Osteocyte (in vitro differentiated cells): ENCODE data around the gene HOXD11. TPM values are rescaled to one million over a fixed set of nuclear protein-coding genes. Genes with fewer than 3 reads are reported as not detected.

Experiments
- DNase-seq: peaks from one replicate; pipeline ENCODE4 v3.0.0; 2021; ENCODE audit warnings: mixed read lengths; ENCODE audit not compliant: unreplicated experiment; ENCODE audit errors: extremely low spot score
- H3K27ac Mint-ChIP-seq: one replicate; pipeline ENCODE4 v1.8.0; 2021; ENCODE audit warnings: mild to moderate bottlenecking, mixed read lengths; ENCODE audit not compliant: unreplicated experiment
- H3K27me3 Mint-ChIP-seq: one replicate; pipeline ENCODE4 v1.8.0; 2021; ENCODE audit warnings: mixed read lengths; ENCODE audit not compliant: unreplicated experiment
- H3K36me3 Mint-ChIP-seq: one replicate; pipeline ENCODE4 v1.8.0; 2021; ENCODE audit warnings: mixed read lengths; ENCODE audit not compliant: unreplicated experiment
- H3K4me1 Mint-ChIP-seq: one replicate; pipeline ENCODE4 v1.8.0; 2021; ENCODE audit warnings: mixed read lengths; ENCODE audit not compliant: unreplicated experiment
- H3K4me3 Mint-ChIP-seq: one replicate; pipeline ENCODE4 v1.8.0; 2021; ENCODE audit warnings: mild to moderate bottlenecking, moderate library complexity, mixed read lengths; ENCODE audit not compliant: unreplicated experiment
- H3K9me3 Mint-ChIP-seq: one replicate; pipeline ENCODE4 v1.8.0; 2021; ENCODE audit warnings: mixed read lengths; ENCODE audit not compliant: unreplicated experiment
- total RNA-seq: library from RNA; stranded (reverse); gene quantifications from 2 replicates; pipeline ENCODE4 v1.2.1, GENCODE V29; 2021
- TF ChIP-seq, protein P1 (sequence below): fragments of 200-600 bp; sonication (generic); IDR thresholded peaks from 2 replicates; pipeline ENCODE4 v1.5.0; 2021; ENCODE audit warnings: antibody characterized with exemption, mild to moderate bottlenecking, moderate library complexity

HOXD11 gene
- total RNA-seq, 1 donor from 2014 or later = not detected

DNA sequence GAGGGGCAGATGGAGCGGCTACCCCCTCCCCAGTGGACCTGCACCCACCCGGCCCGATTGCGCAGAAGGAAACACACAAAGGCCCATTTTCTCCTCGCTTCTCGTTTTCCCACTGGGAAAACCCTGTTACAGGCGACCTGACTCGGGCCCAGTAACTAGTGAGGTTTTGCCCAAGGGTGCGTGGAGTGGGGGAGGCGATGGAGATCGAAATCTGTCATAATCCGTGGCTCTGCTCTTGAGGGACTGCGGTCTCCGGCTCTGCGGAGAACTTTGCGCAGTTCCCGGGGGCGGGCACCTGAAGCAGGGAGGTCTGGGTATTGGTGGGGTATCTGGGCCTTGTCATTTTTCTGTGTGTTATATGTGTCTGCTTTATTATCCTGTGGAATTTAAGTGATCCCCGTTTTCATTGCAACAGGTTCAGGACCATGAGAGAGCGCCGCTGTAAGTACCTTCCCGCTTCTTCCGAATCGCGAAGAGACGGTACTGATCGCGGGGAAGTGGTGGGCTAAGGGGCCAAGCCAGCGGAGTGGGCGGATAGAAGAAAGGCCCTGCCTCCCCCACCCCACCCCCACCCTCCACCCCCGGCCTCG, 40.2 kb downstream of the HOXD11 start:
- H3K27me3 Mint-ChIP-seq = peaks cover 85% of the 10 kb centered on the region
- DNase-seq = no peak
- H3K36me3 Mint-ChIP-seq = no peaks in the 10 kb centered on the region
- H3K9me3 Mint-ChIP-seq = no peaks in the 10 kb centered on the region
- no peak overlapping the region for H3K4me3 Mint-ChIP-seq
- no peaks in the 10 kb centered on the region for H3K4me1 Mint-ChIP-seq
- no peak overlapping the region for H3K27ac Mint-ChIP-seq
- TF ChIP-seq, protein P1, sequence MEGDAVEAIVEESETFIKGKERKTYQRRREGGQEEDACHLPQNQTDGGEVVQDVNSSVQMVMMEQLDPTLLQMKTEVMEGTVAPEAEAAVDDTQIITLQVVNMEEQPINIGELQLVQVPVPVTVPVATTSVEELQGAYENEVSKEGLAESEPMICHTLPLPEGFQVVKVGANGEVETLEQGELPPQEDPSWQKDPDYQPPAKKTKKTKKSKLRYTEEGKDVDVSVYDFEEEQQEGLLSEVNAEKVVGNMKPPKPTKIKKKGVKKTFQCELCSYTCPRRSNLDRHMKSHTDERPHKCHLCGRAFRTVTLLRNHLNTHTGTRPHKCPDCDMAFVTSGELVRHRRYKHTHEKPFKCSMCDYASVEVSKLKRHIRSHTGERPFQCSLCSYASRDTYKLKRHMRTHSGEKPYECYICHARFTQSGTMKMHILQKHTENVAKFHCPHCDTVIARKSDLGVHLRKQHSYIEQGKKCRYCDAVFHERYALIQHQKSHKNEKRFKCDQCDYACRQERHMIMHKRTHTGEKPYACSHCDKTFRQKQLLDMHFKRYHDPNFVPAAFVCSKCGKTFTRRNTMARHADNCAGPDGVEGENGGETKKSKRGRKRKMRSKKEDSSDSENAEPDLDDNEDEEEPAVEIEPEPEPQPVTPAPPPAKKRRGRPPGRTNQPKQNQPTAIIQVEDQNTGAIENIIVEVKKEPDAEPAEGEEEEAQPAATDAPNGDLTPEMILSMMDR = no peak

DNA sequence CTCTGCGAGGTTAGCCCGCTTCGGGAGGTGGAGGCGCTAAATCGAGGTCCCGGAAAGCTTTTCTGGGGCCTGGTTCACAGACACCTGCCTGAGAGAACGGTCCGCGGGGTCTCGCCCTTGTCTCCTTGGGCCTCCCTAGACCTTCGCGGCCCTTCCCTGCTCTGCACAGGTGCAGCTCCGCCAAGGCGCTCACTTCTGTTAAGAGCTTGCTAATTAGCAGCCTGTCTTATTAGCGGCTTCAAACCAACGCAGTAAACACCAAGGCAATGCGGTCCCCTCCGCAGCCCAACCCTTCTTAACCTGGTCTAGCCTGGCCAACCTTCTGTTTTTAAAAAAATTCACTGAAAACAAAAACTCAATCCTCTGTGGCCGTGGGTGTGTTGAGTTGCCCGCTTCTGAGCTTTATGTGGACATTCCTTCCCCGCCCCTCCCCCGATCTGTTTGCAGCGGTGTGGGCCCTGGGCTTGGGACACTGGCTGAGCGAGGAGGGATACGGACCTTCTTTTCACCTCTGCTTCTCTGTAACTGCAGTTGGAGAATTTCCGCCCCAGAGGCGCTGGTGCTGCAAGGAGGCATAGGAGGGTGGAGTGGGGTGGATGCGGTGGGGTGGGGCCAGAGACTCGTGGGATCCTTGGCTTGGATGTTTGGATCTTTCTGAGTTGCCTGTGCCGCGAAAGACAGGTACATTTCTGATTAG, 40.9 kb downstream of the HOXD11 start:
- H3K4me3 Mint-ChIP-seq = no peak overlapping the region
- H3K36me3 Mint-ChIP-seq = no peaks in the 10 kb centered on the region
- TF ChIP-seq, protein P1 = no peak
- DNase-seq = no peak
- H3K27me3 Mint-ChIP-seq = peaks cover 87% of the 10 kb centered on the region
- no peaks in the 10 kb centered on the region for H3K4me1 Mint-ChIP-seq
- no peaks in the 10 kb centered on the region for H3K9me3 Mint-ChIP-seq
- H3K27ac Mint-ChIP-seq = no peak overlapping the region

DNA sequence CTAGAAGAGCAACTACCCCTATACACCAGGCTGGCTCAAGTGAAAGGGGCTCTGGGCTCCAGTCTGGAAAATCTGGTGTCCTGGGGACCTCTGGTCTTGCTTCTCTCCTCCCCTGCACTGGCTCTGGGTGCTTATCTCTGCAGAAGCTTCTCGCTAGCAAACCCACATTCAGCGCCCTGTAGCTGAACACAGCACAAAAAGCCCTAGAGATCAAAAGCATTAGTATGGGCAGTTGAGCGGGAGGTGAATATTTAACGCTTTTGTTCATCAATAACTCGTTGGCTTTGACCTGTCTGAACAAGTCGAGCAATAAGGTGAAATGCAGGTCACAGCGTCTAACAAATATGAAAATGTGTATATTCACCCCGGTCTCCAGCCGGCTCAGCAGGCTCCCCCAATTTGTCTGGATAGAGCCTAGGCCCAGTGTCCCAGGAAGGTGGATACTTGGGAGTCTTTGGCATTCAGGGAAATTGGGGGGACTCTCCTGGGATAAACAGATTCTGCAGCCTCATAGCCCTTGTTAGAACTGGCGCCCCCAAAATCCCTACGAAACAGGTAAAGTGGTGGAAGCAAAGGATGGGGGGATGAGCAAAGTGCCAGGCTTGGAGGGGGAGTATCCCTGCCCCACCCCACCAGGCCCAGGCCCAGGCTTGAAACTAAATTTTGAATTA, 41.8 kb downstream of the HOXD11 start:
- DNase-seq = no peak
- Mint-ChIP-seq H3K4me1 (no peaks in the 10 kb centered on the region), H3K27me3 (peaks cover 88% of the 10 kb centered on the region), H3K27ac (no peak overlapping the region), H3K4me3 (no peak overlapping the region), H3K36me3 (no peaks in the 10 kb centered on the region), H3K9me3 (no peaks in the 10 kb centered on the region)
- TF ChIP-seq, protein P1 = no peak

DNA sequence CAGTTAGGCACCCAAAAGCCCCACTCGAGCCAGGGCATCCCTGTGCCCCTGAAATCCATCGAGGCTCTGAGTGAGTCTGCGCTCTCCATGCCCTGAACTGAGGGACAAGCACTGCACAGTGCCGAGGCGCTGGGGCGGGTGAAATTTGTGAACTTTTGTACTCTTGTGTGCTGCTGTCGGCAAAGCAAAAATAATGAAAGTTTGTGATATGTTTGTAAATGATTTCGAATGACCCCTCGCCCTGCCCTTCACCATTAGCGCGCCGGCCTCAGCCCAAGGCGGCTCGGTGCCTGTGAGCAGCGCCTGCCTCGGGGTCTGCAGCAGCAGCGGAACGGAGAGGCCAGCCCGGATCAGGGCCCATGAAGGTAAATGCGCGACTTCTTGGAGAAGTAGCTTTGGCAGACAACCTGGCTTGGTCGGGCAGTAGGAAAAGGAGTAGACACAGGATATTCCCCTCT, 42.4 kb downstream of the HOXD11 start:
- H3K36me3 Mint-ChIP-seq = no peaks in the 10 kb centered on the region
- no peaks in the 10 kb centered on the region for H3K9me3 Mint-ChIP-seq
- H3K4me3 Mint-ChIP-seq = no peak overlapping the region
- no peak for DNase-seq
- no peaks in the 10 kb centered on the region for H3K4me1 Mint-ChIP-seq
- H3K27ac Mint-ChIP-seq = no peak overlapping the region
- H3K27me3 Mint-ChIP-seq = peaks cover 89% of the 10 kb centered on the region
- TF ChIP-seq, protein P1 = no peak
